HL-60/S4 (cell line): ENCODE results near the gene CDCA5.

ENCODE experiments used
- in situ Hi-C: fragments of 300-500 bp; cut with MboI; formaldehyde crosslinking; loops from 2 replicates; pipeline ENCODE4 v1.14.3; 2022; ENCODE audit warnings: low sequenced_read_pairs

Gene CDCA5

GRCh38 chr11:65119670-65119995, 35.8 kb upstream of the CDCA5 start:
- in situ Hi-C loops, result loop anchor here (10.0 kb wide), 1 partner anchor 275 kb away; the partner anchor contains the start of gene CDC42BPG

DNA sequence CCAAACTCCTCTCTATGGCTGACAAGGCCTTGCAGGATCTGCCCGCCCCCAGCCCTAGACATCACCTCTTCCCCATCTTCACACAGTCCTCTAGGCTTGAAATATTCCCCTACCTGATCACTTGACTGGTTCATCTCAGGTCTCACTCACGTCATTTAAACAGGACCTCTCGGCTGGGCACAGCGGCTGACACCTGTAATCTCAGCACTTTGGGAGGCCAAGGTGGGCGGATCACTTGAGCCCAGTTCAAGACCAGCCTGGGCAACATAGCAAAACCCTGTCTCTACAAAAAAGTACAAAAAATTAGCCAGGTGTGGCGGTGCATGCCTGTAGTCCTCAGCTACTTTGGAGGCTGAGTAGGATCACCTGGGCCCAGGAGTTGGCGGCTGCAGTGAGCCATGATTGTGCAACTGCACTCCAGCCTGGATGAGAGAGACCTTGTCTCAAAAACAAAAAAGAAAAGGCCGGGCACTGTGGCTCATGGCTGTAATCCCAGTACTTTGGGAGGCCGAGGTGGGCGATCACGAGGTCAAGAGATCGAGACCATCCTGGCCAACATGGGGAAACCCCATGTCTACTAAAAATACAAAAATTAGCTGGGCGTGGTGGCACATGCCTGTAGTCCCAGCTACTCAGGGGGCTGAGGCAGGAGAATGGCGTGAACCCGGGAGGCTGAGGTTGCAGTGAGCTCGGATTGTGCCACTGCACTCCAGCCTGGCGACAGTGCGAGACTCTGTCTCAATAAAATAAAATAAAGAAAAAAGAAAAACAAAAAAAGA, 35.2 kb upstream of the CDCA5 start:
- in situ Hi-C loops, result loop anchor here (10.0 kb wide), 1 partner anchor 274 kb away; the partner anchor contains the start of gene CDC42BPG

DNA sequence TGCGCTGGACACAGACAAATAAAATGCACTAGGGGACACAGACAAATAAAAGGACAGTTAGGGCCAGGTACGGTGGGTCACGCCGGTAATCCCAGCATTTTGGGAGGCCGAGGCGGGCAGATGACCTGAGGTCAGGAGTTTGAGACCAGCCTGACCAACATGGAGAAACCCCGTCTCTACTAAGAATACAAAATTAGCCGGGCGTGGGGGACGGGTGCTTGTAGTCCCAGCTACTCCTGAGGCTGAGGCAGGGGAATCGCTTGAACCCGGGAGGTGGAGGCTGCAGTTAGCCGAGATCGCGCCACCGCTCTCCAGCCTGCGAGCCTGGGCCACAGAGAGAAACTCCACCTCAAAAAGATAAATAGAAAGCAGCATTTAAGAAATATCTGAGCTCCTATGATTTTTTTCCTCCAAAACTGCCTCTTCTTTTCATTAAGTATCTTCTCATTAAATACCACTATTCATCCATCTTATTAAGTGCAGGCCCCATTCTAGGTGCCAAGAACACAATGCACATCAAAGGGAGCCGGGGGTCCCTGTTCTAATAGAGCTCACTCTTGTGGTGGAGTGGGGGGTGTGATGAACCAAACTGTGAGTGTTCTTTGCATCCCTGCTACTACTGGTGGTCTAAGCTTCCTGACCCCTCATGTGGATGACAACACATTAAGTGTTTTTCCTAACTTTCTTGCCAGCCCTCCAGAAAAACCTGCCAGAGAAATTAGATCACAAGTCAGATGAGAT, 34.4 kb upstream of the CDCA5 start:
- in situ Hi-C loops, result loop anchor here (10.0 kb wide), 1 partner anchor 273 kb away; the partner anchor contains the start of gene CDC42BPG

- in situ Hi-C loops, result loop anchor here (10.0 kb wide), 1 partner anchor 273 kb away; the partner anchor contains the start of gene CDC42BPG
Observed at GRCh38 chr11:65117206-65118096, 33.6 kb upstream of the CDCA5 start, which contains the start of gene ZNHIT2. TSS of gene ZNHIT2 (minus strand) at chr11:65117701. CDS start at chr11:65117653, 48 bp downstream.

DNA sequence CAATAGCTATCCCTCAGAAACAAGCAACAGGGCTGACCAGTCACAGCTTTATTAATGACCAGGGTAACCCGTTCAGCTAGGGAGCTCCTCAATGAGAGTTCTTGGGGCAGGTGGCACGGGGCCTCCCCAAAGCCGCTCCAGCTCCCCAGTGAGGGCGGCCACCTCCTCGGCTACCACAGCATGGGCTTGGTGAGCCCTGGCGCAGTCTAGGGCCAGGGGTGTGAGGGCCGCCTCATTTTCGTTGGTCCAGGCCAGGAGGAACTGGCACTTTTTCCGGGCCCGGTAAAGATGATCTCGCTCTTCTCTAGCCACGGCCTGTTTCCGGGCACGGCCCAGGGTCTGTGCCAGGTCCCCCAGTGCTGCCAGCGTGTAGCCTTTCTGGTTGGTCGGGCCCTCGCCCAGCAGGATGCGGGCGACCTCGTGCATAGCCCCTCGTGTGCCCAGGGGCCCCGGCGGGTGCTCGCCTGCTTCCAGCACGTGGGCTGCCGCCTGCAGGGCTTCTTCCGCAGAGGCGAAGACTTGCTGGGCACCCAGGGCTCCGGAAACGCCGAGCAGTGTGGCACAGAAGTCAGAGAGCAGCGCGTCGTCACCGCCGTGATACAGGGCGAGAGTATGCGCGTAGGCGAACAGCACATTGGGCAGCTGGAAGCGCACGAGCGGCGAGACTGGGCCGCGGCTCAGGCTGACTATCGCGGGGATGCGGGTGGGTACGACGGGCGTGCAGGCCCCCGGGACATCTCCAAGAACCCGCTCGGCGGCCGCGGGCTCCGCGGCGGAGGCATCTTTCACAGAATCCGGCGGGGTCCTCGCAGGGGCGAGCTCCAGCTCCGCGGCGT, 32.7 kb upstream of the CDCA5 start:
- in situ Hi-C loops, result loop anchor here (10.0 kb wide), 1 partner anchor 272 kb away; the partner anchor contains the start of gene CDC42BPG

DNA sequence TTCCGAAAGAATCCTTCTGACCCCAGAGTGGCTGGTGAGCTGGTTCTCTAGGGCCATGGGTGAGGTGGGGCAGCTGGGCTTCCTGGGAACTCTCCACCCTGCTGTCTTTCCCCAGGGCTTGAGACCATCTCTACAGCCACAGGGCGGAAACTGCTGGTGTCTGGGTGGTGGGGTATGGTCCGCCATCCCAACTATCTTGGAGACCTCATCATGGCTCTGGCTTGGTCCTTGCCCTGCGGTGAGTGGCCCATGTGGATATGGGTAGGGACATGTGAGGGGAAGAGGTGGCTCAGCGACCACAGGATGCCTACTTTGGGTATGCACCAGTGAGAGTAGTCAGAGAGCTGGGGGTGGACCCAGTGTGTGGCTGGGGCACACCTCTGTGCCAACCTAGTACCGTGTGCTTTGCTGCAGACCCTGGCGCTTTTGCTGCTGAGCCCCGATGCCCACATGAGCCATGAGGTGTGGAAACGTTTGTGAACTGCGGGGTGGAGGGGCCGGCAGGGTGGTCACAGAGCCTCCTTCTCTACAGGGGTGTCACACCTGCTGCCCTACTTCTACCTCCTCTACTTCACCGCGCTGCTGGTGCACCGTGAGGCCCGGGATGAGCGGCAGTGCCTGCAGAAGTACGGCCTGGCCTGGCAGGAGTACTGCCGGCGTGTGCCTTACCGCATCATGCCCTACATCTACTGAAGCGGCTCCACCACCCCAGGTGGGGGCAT, 31.7 kb upstream of the CDCA5 start:
- in situ Hi-C loops, result loop anchor here (10.0 kb wide), 1 partner anchor 271 kb away; the partner anchor contains the start of gene CDC42BPG

- in situ Hi-C loops, result loop anchor here (10.0 kb wide), 1 partner anchor 270 kb away; the partner anchor contains the start of gene CDC42BPG
Observed at GRCh38 chr11:65114538-65115171, 30.8 kb upstream of the CDCA5 start.

DNA sequence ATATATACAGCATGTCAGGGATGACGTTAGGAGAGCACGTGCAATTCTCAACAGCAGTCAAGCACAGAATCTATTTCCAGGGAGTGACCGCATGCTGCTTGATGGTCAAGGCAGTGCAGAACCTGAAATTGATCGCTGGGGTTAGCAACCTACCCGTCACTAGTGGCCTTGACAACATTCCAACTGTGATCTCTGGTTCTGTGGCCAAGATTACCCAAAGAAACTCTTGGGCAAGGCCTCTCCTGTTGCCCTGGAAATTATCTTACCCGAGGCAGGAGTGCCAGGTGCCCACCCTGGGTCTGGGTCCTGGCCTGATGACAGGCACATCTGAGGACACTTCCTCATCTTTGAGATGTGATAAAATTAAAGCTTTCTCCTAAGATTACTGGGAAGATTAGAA, 30.0 kb upstream of the CDCA5 start:
- in situ Hi-C loops, result loop anchor here (10.0 kb wide), 1 partner anchor 269 kb away; the partner anchor contains the start of gene CDC42BPG

DNA sequence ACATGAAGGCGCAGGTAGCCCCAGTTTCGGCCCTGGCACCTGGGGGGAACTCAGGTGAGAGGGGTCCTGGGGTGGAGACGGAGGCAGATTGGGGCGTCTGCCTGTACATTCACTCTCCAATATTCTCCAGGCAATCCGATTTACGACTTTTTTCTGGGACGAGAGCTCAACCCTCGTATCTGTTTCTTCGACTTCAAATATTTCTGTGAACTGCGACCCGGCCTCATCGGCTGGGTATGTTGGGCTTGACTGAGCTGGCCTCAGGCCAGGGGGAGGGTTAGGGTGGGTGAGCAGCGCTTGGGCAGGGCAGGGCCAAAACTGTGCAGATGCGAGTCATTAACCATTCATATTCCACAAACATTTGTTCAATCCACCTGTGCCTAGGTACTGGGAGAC, 29.5 kb upstream of the CDCA5 start:
- in situ Hi-C loops, result loop anchor here (10.0 kb wide), 1 partner anchor 269 kb away; the partner anchor contains the start of gene CDC42BPG

DNA sequence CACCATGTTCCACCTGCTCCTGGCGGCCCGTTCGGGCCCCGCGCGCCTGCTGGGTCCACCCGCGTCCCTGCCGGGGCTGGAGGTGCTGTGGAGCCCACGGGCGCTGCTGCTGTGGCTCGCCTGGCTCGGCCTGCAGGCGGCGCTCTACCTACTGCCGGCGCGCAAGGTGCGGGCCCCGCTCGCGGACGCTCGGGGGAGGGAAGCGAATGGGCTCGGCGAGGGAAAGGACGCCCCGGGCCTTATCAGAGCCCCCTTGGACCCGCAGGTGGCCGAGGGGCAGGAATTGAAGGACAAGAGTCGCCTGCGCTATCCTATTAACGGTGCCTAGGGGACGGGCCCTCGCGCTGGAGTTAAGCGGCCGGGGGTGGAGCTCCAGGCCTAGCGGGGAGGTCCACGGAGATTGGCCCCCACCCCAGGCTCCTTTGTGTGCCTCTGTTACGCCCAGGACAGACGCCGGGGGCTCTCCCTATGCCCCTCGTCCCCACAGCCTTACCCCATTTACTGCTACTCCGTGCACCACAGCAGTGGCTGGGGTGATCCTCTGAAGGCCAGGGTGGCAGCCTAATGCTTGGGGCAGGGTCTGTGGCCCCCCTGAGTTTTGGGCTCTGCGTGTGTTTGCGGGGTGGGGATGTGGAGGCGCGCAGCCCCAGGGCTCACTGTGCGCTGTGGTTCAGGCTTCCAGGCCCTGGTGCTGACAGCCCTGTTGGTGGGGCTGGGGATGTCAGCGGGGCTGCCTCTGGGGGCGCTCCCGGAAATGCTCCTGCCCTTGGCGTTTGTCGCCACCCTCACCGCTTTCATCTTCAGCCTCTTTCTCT, 28.9 kb upstream of the CDCA5 start:
- in situ Hi-C loops, result loop anchor here (10.0 kb wide), 1 partner anchor 268 kb away; the partner anchor contains the start of gene CDC42BPG

DNA sequence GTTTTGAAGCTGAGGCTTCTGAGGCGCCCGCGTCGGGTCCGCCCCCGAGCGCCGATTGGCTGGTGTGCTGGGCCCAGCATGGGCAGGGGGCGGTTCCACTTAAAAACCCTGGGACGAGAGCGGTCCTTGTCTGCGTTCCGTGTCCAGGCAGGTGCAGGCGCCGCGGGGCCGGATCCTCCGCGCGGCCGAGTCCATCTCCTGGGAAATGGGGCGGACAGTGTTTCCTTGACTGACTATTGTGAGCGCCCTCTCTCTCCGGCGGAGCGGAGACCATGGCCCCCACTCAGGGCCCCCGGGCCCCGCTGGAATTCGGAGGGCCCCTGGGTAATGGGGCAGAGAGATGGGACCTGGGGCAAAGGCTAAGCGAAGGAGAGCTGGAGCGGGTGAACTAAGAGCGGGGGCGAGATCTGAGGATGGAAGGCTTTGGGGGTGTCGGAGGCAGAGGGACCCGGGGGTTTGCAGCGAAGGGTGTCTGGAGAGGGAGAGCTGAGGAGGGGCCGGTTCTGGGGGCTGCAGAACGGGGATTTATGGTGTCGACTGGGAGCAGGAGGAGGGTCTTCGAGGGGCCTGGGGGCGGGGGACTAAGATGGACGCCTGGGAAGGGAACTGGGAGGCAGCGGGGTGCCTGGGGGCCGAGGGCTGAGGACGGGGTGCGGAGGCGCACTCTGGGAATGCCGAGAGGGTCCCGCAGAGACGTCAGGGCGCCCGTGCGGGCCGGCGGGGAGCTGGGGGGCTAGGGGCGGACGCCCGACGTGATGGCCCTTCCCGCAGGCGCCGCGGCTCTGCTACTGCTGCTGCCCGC, 28.1 kb upstream of the CDCA5 start, which contains the start of gene TM7SF2:
TSS of gene TM7SF2 (plus strand) at position 129 of the 802 bp plus-strand sequence. CDS start at position 273, 144 bp downstream.
- in situ Hi-C loops, result loop anchor here (10.0 kb wide), 1 partner anchor 267 kb away; the partner anchor contains the start of gene CDC42BPG

- in situ Hi-C loops, result loop anchor here (10.0 kb wide), 1 partner anchor 266 kb away; the partner anchor contains the start of gene CDC42BPG
Observed at GRCh38 chr11:65111159-65111743, 27.4 kb upstream of the CDCA5 start.

DNA sequence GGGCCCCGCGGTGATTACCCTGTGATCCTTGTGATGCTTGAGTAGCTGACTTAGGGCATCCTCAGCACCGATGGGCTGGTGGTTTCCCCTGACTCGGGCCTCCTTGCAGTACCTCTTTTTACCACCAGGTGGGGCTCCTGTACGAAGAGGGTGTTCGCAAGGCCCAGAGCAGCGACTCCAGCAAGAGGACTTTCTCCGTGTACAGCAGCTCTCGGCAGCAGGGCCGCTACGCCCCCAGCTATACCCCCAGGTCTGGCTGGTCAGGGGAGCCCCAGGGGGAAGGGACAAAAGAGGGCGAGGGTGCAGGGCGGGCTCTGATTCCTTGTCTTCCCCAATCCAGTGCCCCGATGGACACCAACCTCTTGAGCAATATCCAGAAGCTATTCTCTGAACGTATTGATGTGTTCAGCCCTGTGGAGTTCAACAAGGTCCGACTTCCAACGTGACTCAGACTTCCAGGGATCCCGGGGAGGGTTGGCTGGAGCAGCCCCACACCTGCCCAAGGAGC, 26.6 kb upstream of the CDCA5 start:
- in situ Hi-C loops, result loop anchor here (10.0 kb wide), 1 partner anchor 266 kb away; the partner anchor contains the start of gene CDC42BPG

DNA sequence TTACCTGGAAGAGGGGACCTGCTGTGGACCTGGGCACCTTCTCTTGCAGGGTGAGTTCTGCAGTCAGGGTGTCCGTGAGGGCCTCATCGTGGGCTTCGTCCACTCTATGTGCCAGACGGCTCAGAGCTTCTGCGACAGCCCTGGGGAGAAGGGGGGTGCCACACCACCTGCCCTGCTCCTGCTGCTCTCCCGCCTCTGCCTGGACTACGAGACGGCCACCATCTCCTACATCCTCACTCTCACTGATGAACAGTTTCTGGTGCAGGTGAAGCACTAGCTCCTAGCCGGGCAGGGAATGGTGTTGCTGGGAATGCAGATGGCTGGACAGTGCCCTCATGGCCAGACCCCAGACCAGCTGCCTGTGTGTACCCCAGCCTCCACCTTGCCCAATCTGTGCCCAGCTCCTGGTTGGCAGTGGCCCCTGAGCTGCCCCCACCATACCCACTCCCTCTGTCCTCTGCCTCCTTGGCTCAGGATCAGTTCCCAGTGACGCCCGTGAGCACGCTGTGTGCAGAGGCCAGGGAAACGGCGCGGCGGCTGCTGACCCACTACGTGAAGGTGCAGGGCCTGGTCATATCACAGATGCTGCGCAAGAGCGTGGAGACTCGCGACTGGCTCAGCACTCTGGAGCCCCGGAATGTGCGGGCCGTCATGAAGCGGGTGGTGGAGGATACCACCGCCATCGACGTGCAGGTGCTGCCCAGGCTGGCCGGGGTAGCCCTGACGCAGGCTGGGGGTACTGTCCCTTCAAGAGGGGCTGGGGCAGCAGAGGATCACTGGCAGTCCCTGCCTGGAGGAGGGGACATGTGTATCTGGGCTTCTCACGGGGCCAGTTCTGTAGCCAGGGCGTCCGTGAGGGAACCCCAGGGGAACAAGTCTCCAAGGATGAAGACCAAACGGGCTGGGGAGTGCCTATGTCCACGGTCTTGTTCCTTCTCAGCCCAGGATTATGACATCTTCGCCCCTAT, 25.7 kb upstream of the CDCA5 start:
- in situ Hi-C loops, result loop anchor here (10.0 kb wide), 1 partner anchor 265 kb away; the partner anchor contains the start of gene CDC42BPG
